SK-N-SH treated with all-trans-retinoic acid at 6 μM for 48 hours (cell line): ENCODE measurements around the gene CD74.

Experiments used
- CREB5 ChIP-seq: fragments of 250-450 bp; sonication (Bioruptor Pico); IDR thresholded peaks from 2 replicates; pipeline ENCODE4 v1.5.1; 2020; ENCODE audit warnings: low read depth, mild to moderate bottlenecking, moderate library complexity
- CSRNP3 ChIP-seq: fragments of 250-450 bp; sonication (Bioruptor Pico); IDR thresholded peaks from 2 replicates; pipeline ENCODE4 v1.5.1; 2021; ENCODE audit warnings: mild to moderate bottlenecking, moderate library complexity
- ESRRG ChIP-seq: fragments of 250-450 bp; sonication (Bioruptor Pico); IDR thresholded peaks from 2 replicates; pipeline ENCODE4 v1.6.1; 2021; ENCODE audit warnings: mild to moderate bottlenecking
- PATZ1 ChIP-seq: fragments of 250-450 bp; sonication (Bioruptor Pico); IDR thresholded peaks from 2 replicates; pipeline ENCODE4 v1.8.0; 2020; ENCODE audit warnings: mild to moderate bottlenecking, moderate library complexity, borderline replicate concordance
- RARB ChIP-seq: fragments of 250-450 bp; sonication (Bioruptor Pico); IDR thresholded peaks from 2 replicates; pipeline ENCODE4 v1.8.0; 2021; ENCODE audit warnings: mild to moderate bottlenecking, moderate library complexity
- SNAI2 ChIP-seq: fragments of 250-450 bp; sonication (Bioruptor Pico); IDR thresholded peaks from 2 replicates; pipeline ENCODE4 v1.5.0; 2020; ENCODE audit warnings: mild to moderate bottlenecking, moderate library complexity
- TOX ChIP-seq: fragments of 250-450 bp; sonication (Bioruptor Pico); IDR thresholded peaks from 2 replicates; pipeline ENCODE4 v1.8.0; 2021; ENCODE audit warnings: mild to moderate bottlenecking, moderate library complexity, borderline replicate concordance
- TSHZ2 ChIP-seq: fragments of 250-450 bp; sonication (Bioruptor Pico); IDR thresholded peaks from 2 replicates; pipeline ENCODE4 v1.5.0; 2020; ENCODE audit warnings: mild to moderate bottlenecking, moderate library complexity
- ZFP3 ChIP-seq: fragments of 250-450 bp; sonication (Bioruptor Pico); IDR thresholded peaks from 2 replicates; pipeline ENCODE4 v1.5.0; 2020; ENCODE audit warnings: mild to moderate bottlenecking, moderate library complexity
- ZFP30 ChIP-seq: fragments of 450-650 bp; formaldehyde crosslinking; IDR thresholded peaks from 2 replicates; pipeline ENCODE4 v1.5.0; 2022; ENCODE audit warnings: mild to moderate bottlenecking, moderate library complexity
- ZNF565 ChIP-seq: fragments of 450-650 bp; formaldehyde crosslinking; conservative IDR thresholded peaks from 2 replicates; pipeline ENCODE4 v1.5.0; 2020; ENCODE audit warnings: low read depth, mild to moderate bottlenecking, moderate library complexity

DNA sequence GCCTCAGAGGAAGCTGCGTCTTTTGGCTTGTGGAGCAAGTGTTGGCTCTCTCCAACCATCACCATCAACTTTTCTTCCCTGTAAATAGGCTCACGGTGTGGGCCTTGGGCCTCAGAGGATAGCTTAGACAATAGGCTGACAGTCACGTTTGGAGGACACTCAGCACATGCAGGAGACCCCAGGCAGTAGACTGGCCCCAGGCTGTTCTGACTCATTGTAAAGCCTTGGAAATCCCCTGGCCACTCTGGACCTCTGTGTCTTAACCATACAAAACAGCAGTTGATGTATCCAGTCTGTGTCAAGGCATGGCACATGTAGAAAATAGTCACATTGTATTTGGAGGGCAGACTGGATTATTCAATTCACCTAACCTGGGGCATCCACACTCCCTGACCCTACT lies 18.6 kb downstream of the CD74 start:
- TF ChIP-seq ZNF565 (no peak), CSRNP3 (CRISPR knock-in tag) (no peak), ESRRG (CRISPR knock-in tag) (no peak), PATZ1 (CRISPR knock-in tag) (no peak), SNAI2 (CRISPR knock-in tag) (no peak), ZFP3 (CRISPR knock-in tag) (no peak), TSHZ2 (CRISPR knock-in tag) (no peak), ZFP30 (CRISPR knock-in tag) (no peak), TOX (CRISPR knock-in tag) (no peak), CREB5 (CRISPR knock-in tag) (no peak), RARB (CRISPR knock-in tag) (no peak)
